Measurements from ENCODE around the gene TFDP1.

- TF ChIP-seq CTCF (conservative IDR thresholded peaks at IDR 0.05; ENCODE audit: low read depth, low read length) (no peak), POLR2A (IDR thresholded peaks at IDR 0.05; ENCODE audit: low read depth, low read length) (no peak), CEBPB (IDR thresholded peaks at IDR 0.05; ENCODE audit: low read depth, low read length) (no peak), MXI1 (IDR thresholded peaks at IDR 0.05; ENCODE audit: borderline replicate concordance, low read depth, low read length) (no peak), MAFK (IDR thresholded peaks at IDR 0.05; ENCODE audit: low read depth, low read length) (no peak)
These were observed 39.7 kb upstream of the TFDP1 start for GRCh38 chr13:113544896-113545295.
